K562 (cell line): ENCODE data around the gene HCN3. TPM values are rescaled to one million over a fixed set of nuclear protein-coding genes. Genes with fewer than 3 reads are reported as not detected.
A peak's percentile ranks its signal among the peaks of the same experiment; 100 is the strongest.

ENCODE experiments used
- ETV1 ChIP-seq: fragments of 450-650 bp; conservative IDR thresholded peaks from 2 replicates; pipeline ENCODE4 v1.6.1; 2016; ENCODE audit warnings: missing genetic modification characterization, control low read depth, low read depth, missing compliant biosample characterization
- HNRNPL ChIP-seq: fragments of 200-400 bp; formaldehyde crosslinking; IDR thresholded peaks from 2 replicates; pipeline ENCODE4 v1.6.1; 2017; ENCODE audit warnings: low read depth, mild to moderate bottlenecking, low read length
- PHF8 ChIP-seq: fragments of 200-600 bp; sonication (generic); IDR thresholded peaks from 2 replicates; pipeline ENCODE4 v1.6.1; 2012; ENCODE audit warnings: mixed run types, mild to moderate bottlenecking, inconsistent platforms, low read length, moderate library complexity, borderline replicate concordance
- TEAD1 ChIP-seq, 2 experiments: fragments of 450-650 bp in 1 of 2; sonication (generic) in 1 of 2; formaldehyde crosslinking; IDR thresholded peaks; 2 replicates each; pipeline versions ENCODE4 v1.4.0 to v1.8.0; 2020 to 2022; ENCODE audit warnings: mild to moderate bottlenecking in 2 of 2, missing genetic modification reagents in 1 of 2
- ZBED1 ChIP-seq: IDR thresholded peaks from 2 replicates; pipeline ENCODE4 v1.6.1; 2014
- ZNF324 ChIP-seq: fragments of 250-450 bp; sonication (Bioruptor Pico); IDR thresholded peaks from 2 replicates; pipeline ENCODE4 v1.4.0; 2020; ENCODE audit warnings: mild to moderate bottlenecking
- ZZZ3 ChIP-seq: fragments of 450-650 bp; IDR thresholded peaks from 2 replicates; pipeline ENCODE4 v1.6.1; 2016; ENCODE audit warnings: antibody characterized with exemption, mild to moderate bottlenecking, moderate library complexity
- polyA plus RNA-seq, 8 experiments: library from polyadenylated mRNA; depleted of rRNA in 4 of 8; stranded (reverse) in 5 of 8; unstranded in 3 of 8; fragments of >200 nt; fragmentation: Nextera tagmentation in 2 of 8; fragmentation: Illumina TruSeq in 1 of 8; extraction: Ambion mirVana in 2 of 8; extraction: Trizol in 1 of 8; gene quantifications; 2 replicates each; pipeline versions ENCODE4 v1.2.1 to v1.2.3, GENCODE V29; 2011 to 2014; ENCODE audit warnings: inconsistent platforms in 1 of 8, missing spikeins in 1 of 8
- total RNA-seq, 7 experiments: library from RNA; depleted of rRNA in 6 of 7; stranded (reverse); fragments of >200 nt in 6 of 7; fragmentation: Illumina TruSeq in 2 of 7; extraction: Trizol in 2 of 7; gene quantifications; 2 replicates each; pipeline versions ENCODE4 v1.2.1 to v1.2.3, GENCODE V29; 2011 to 2021; ENCODE audit warnings: low replicate concordance in 1 of 7
- TF ChIP-seq, protein P1 (sequence below): fragments of 250-450 bp; sonication (Bioruptor Pico); IDR thresholded peaks from 2 replicates; pipeline ENCODE4 v1.4.0; 2020
- TF ChIP-seq, protein P2 (sequence below): sonication (generic); formaldehyde crosslinking; IDR thresholded peaks from 2 replicates; pipeline ENCODE4 v1.9.0; 2022; ENCODE audit warnings: mild to moderate bottlenecking, missing genetic modification reagents
- TF ChIP-seq, protein P3 (sequence below): fragments of 250-450 bp; sonication (Bioruptor Pico); IDR thresholded peaks from 2 replicates; pipeline ENCODE4 v1.5.0; 2021; ENCODE audit warnings: mild to moderate bottlenecking, moderate library complexity
- TF ChIP-seq, protein P4 (sequence below), 2 experiments: IDR thresholded peaks; 2 replicates each; pipeline ENCODE4 v1.6.1; 2012; ENCODE audit warnings: improper control_type of control experiment in 2 of 2, low read depth in 2 of 2, low read length in 2 of 2, borderline replicate concordance in 1 of 2
- TF ChIP-seq, protein P5 (sequence below): sonication (generic); formaldehyde crosslinking; IDR thresholded peaks from 2 replicates; pipeline ENCODE4 v1.8.0; 2022; ENCODE audit warnings: missing genetic modification reagents, mild to moderate bottlenecking, borderline replicate concordance

The HCN3 gene
- total and polyA plus RNA-seq, 9 of the 15 experiments (the other 6 are each of a cell fraction or from before 2014, with no cell fraction given) = 0.91 to 9.7 (median 3.9) TPM

DNA sequence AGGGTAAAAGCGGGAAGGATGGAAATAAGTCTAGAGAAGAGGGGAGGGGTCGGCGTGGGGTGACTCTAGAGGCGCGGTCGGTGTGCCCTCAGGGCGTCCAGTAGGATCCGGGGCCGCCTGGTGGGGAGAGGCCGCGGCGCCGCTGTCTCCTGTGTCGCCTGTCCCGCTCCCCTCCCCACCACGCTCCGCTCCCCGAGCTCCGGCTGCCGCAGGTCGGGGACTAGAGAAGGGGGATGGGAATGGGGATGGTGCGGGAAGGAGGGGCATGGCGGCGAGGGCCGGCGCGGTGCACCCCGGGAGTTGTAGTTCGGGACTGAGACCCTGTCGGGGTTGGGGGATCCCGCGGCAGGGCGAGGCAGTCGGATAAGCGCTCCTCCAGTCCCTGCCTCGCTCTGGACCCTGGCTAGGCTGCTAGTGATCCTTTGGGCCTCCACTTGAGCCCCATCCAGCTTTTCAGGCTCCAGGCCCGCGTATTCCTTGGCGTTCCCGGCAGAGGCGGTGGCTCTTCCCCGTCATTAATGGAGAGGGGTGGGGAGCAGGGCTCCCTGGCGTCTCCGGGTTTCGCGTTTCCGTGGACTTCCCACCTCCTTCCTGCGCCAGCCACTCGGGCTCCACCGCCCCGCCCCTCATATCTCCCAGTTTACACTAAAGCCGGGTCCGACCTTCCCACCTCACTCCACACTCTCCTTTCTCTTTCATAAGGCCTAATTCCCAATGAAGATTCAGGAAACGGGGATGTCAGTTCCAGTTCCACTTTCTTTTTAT is 21.8 kb upstream of the HCN3 start, which contains the start of gene ENTREP3 (continued):
- TF ChIP-seq, protein P1, sequence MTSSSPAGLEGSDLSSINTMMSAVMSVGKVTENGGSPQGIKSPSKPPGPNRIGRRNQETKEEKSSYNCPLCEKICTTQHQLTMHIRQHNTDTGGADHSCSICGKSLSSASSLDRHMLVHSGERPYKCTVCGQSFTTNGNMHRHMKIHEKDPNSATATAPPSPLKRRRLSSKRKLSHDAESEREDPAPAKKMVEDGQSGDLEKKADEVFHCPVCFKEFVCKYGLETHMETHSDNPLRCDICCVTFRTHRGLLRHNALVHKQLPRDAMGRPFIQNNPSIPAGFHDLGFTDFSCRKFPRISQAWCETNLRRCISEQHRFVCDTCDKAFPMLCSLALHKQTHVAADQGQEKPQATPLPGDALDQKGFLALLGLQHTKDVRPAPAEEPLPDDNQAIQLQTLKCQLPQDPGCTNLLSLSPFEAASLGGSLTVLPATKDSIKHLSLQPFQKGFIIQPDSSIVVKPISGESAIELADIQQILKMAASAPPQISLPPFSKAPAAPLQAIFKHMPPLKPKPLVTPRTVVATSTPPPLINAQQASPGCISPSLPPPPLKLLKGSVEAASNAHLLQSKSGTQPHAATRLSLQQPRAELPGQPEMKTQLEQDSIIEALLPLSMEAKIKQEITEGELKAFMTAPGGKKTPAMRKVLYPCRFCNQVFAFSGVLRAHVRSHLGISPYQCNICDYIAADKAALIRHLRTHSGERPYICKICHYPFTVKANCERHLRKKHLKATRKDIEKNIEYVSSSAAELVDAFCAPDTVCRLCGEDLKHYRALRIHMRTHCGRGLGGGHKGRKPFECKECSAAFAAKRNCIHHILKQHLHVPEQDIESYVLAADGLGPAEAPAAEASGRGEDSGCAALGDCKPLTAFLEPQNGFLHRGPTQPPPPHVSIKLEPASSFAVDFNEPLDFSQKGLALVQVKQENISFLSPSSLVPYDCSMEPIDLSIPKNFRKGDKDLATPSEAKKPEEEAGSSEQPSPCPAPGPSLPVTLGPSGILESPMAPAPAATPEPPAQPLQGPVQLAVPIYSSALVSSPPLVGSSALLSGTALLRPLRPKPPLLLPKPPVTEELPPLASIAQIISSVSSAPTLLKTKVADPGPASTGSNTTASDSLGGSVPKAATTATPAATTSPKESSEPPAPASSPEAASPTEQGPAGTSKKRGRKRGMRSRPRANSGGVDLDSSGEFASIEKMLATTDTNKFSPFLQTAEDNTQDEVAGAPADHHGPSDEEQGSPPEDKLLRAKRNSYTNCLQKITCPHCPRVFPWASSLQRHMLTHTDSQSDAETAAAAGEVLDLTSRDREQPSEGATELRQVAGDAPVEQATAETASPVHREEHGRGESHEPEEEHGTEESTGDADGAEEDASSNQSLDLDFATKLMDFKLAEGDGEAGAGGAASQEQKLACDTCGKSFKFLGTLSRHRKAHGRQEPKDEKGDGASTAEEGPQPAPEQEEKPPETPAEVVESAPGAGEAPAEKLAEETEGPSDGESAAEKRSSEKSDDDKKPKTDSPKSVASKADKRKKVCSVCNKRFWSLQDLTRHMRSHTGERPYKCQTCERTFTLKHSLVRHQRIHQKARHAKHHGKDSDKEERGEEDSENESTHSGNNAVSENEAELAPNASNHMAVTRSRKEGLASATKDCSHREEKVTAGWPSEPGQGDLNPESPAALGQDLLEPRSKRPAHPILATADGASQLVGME (CRISPR knock-in tag) = peak; percentile 11; the same call in 1 of the 2 replicates
- TF ChIP-seq ETV1 = no peak
- peak; percentile 57; the same call in 1 of the 2 replicates for TF ChIP-seq PHF8
- TF ChIP-seq ZBED1 = no peak
- TF ChIP-seq, protein P2, sequence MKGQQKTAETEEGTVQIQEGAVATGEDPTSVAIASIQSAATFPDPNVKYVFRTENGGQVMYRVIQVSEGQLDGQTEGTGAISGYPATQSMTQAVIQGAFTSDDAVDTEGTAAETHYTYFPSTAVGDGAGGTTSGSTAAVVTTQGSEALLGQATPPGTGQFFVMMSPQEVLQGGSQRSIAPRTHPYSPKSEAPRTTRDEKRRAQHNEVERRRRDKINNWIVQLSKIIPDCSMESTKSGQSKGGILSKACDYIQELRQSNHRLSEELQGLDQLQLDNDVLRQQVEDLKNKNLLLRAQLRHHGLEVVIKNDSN = no peak
- TF ChIP-seq, protein P3, sequence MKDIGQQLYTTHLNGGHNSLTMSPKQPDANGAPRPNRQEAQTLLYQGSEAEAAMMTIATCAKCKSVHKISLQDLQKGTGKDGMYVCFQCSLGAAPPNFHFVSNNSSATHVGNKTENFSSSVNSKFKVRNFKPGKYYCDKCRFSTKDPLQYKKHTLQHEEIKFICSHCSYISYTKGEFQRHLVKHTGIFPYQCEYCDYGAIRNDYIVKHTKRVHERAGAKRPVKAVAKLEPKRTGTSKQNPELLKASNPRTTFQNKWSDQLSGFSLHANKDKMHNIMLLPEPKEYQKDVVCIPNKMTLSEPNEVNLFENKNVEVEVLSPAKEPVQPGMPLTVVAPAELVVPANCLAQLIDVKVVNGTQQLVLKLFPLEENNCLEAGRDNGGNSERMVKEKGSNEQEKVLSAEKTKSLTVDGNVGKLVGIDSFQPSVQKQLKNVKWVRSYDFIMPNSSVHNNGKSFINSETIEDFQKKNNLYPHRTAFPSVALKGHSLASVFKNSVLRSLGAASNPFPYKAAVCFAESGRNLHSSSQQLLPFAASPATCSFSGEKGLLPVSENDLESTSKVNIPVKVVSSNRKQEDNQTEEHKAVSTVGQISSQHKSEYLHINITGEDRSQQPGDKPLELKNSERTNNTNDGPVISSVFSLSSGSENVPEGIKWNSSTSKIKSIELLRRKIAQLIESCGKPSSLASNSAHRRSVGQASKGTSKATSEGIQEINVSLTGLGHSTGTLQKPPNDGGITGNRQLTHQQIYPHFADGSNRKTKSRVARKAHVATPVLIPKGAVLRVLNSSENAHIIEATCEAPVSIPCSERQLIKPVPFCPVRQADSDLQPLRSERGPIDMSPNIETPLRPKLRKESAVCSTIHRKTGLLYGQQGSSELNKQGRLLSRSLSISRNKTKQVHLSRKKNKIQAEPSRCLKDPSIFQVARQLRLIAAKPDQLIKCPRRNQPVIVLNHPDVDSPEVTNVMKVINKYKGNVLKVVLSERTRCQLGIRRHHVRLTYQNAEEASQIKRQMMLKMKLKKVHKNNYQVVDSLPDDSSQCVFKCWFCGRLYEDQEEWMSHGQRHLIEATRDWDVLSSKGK (CRISPR knock-in tag) = no peak
- TF ChIP-seq, protein P4, sequence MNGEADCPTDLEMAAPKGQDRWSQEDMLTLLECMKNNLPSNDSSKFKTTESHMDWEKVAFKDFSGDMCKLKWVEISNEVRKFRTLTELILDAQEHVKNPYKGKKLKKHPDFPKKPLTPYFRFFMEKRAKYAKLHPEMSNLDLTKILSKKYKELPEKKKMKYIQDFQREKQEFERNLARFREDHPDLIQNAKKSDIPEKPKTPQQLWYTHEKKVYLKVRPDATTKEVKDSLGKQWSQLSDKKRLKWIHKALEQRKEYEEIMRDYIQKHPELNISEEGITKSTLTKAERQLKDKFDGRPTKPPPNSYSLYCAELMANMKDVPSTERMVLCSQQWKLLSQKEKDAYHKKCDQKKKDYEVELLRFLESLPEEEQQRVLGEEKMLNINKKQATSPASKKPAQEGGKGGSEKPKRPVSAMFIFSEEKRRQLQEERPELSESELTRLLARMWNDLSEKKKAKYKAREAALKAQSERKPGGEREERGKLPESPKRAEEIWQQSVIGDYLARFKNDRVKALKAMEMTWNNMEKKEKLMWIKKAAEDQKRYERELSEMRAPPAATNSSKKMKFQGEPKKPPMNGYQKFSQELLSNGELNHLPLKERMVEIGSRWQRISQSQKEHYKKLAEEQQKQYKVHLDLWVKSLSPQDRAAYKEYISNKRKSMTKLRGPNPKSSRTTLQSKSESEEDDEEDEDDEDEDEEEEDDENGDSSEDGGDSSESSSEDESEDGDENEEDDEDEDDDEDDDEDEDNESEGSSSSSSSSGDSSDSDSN (IDR thresholded peaks at IDR 0.05; ENCODE audit: borderline replicate concordance in 1 of 2, low read depth in 2 of 2, low read length in 2 of 2) = peak; percentile 76 to 98; a peak in 3 of 4 replicates
- TF ChIP-seq ZZZ3 = no peak
- TF ChIP-seq HNRNPL = peak; percentile 11; the same call in 1 of the 2 replicates
- no peak; a peak in 1 of 4 replicates for TF ChIP-seq TEAD1 (CRISPR knock-in tag; IDR thresholded peaks at IDR 0.05)
- no peak for TF ChIP-seq ZNF324 (CRISPR knock-in tag)
- TF ChIP-seq, protein P5, sequence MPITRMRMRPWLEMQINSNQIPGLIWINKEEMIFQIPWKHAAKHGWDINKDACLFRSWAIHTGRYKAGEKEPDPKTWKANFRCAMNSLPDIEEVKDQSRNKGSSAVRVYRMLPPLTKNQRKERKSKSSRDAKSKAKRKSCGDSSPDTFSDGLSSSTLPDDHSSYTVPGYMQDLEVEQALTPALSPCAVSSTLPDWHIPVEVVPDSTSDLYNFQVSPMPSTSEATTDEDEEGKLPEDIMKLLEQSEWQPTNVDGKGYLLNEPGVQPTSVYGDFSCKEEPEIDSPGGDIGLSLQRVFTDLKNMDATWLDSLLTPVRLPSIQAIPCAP (CRISPR knock-in tag) = no peak
